GM18909 (cell line): ENCODE results near the gene FOXM1.

Experiments used
- ATAC-seq: cut with Tn5 transposase; IDR thresholded peaks from one replicate; pipeline ENCODE4 v1.9.1; 2021; ENCODE audit warnings: mild to moderate bottlenecking; ENCODE audit not compliant: unreplicated experiment, poor library complexity

FOXM1 gene

GRCh38 chr12:2877047-2877952 lies at the start of gene FOXM1, which contains the start of gene RHNO1:
Gene FOXM1 (minus strand): TSS chr12:2877174. CDS start chr12:2874478, 2,696 bp downstream.
Gene RHNO1 (plus strand): TSS chr12:2877223. CDS start chr12:2885367, 8,144 bp downstream.
- peak; percentile 81 for ATAC-seq

GRCh38 chr12:2925322-2925995 lies 48.5 kb upstream of the FOXM1 start:
- no peak for ATAC-seq

- ATAC-seq, result no peak
These were observed 47.0 kb upstream of the FOXM1 start for GRCh38 chr12:2924019-2924418.

- no peak for ATAC-seq
These were observed 46.1 kb upstream of the FOXM1 start for GRCh38 chr12:2923057-2923456.

GRCh38 chr12:2922329-2922728 lies 45.4 kb upstream of the FOXM1 start:
- no peak for ATAC-seq

- ATAC-seq, result no peak
These were observed 42.3 kb upstream of the FOXM1 start for GRCh38 chr12:2919249-2919648.

GRCh38 chr12:2912216-2912575 lies 35.2 kb upstream of the FOXM1 start:
- no peak for ATAC-seq

- ATAC-seq, result no peak
These were observed 27.3 kb upstream of the FOXM1 start for GRCh38 chr12:2904260-2904659.

GRCh38 chr12:2902272-2902880 lies 25.4 kb upstream of the FOXM1 start:
- no peak for ATAC-seq

- no peak for ATAC-seq
These were observed 23.7 kb upstream of the FOXM1 start for GRCh38 chr12:2900642-2901041.

GRCh38 chr12:2897418-2897817 lies 20.4 kb upstream of the FOXM1 start:
- no peak for ATAC-seq

- no peak for ATAC-seq
These were observed 18.5 kb upstream of the FOXM1 start for GRCh38 chr12:2895511-2895910.

GRCh38 chr12:2895051-2895451 lies 18.1 kb upstream of the FOXM1 start:
- ATAC-seq, result no peak

GRCh38 chr12:2893007-2893406 lies 16.0 kb upstream of the FOXM1 start:
- ATAC-seq, result no peak

- ATAC-seq, result no peak
These were observed 15.3 kb upstream of the FOXM1 start for GRCh38 chr12:2892246-2892645.

- ATAC-seq, result peak; percentile 18
These were observed 14.5 kb upstream of the FOXM1 start for GRCh38 chr12:2891240-2892053.

GRCh38 chr12:2890388-2891239 lies 13.6 kb upstream of the FOXM1 start, which contains the start of gene TULP3:
Gene TULP3 (plus strand): TSS chr12:2890891. CDS start chr12:2890948, 57 bp downstream.
- peak; percentile 98 for ATAC-seq

- no peak for ATAC-seq
These were observed 13.0 kb upstream of the FOXM1 start for GRCh38 chr12:2890001-2890387.

- ATAC-seq, result no peak
These were observed 9.9 kb upstream of the FOXM1 start for GRCh38 chr12:2886768-2887450.
